H1 (cell line): ENCODE data around the gene GNA12. TPM values are rescaled to one million over a fixed set of nuclear protein-coding genes. Genes with fewer than 3 reads are reported as not detected.

Experiments
- CTCF ChIA-PET: fragments of 300-600 bp; sonication (Branson Sonifier 250); formaldehyde crosslinking; loops from one replicate; lab custom pipeline; 2021; ENCODE audit not compliant: partially characterized antibody; lab: Charles Lee
- POLR2A ChIA-PET: fragments of 300-600 bp; sonication (Branson Sonifier 250); formaldehyde crosslinking; loops from one replicate; lab custom pipeline; 2021; ENCODE audit warnings: inconsistent platforms; ENCODE audit not compliant: partially characterized antibody; lab: Charles Lee
- DNase-seq, 2 experiments: peaks; one replicate each; pipeline versions ENCODE4 v3.0.0 to v3.0.0-alpha.2; 2010 to 2022; ENCODE audit warnings: low spot score in 2 of 2, low read depth in 1 of 2, mixed read lengths in 1 of 2
- FAIRE-seq: peaks from 2 replicates; lab custom pipeline; 2011; peaks lifted over from hg19 to GRCh38; lab: Jason Lieb, UNC
- H2AFZ ChIP-seq: 2 replicates; pipeline ENCODE4 v1.8.1; 2012; ENCODE audit warnings: low read length, inconsistent platforms
- H2AK5ac ChIP-seq: 2 replicates; pipeline ENCODE4 v1.6.1; 2013; ENCODE audit warnings: low read depth, low read length
- H2BK120ac ChIP-seq: replicated peaks from 2 replicates; pipeline ENCODE3; 2013; ENCODE audit warnings: low read depth, low read length, inconsistent platforms
- H2BK12ac ChIP-seq: 2 replicates; pipeline ENCODE4 v1.6.1; 2013; ENCODE audit warnings: low read depth, low read length
- H2BK15ac ChIP-seq: 2 replicates; pipeline ENCODE4 v1.6.1; 2013; ENCODE audit warnings: low read length
- H2BK20ac ChIP-seq: 2 replicates; pipeline ENCODE4 v1.6.1; 2013; ENCODE audit warnings: low read length
- H2BK5ac ChIP-seq: 2 replicates; pipeline ENCODE4 v1.6.1; 2013; ENCODE audit warnings: low read depth, low read length
- H3K14ac ChIP-seq: 2 replicates; pipeline ENCODE4 v1.6.1; 2013; ENCODE audit warnings: inconsistent platforms; ENCODE audit not compliant: insufficient read length
- H3K18ac ChIP-seq: 2 replicates; pipeline ENCODE4 v1.6.1; 2013; ENCODE audit warnings: low read length; ENCODE audit errors: extremely low read depth
- H3K23ac ChIP-seq: 2 replicates; pipeline ENCODE4 v1.6.1; 2013; ENCODE audit warnings: inconsistent platforms; ENCODE audit not compliant: insufficient read length
- H3K23me2 ChIP-seq: 2 replicates; pipeline ENCODE4 v1.6.1; 2013; ENCODE audit warnings: low read depth, low read length
- H3K27ac ChIP-seq: 2 replicates; pipeline ENCODE4 v1.6.1; 2011; ENCODE audit warnings: low read depth, low read length, inconsistent platforms
- H3K27me3 ChIP-seq, 4 experiments: replicated peaks in 1 of 4; 1 replicate in 1 of 4; 2 replicates in 3 of 4; pipeline versions ENCODE4 v1.6.1 to v1.8.1; 2011 to 2013; ENCODE audit warnings: low read length in 3 of 4, mild to moderate bottlenecking in 3 of 4, inconsistent platforms in 2 of 4, mixed read lengths in 2 of 4, moderate library complexity in 1 of 4; ENCODE audit not compliant: control insufficient read depth in 3 of 4, insufficient read depth in 3 of 4; ENCODE audit errors: extremely low read depth in 1 of 4
- H3K36me3 ChIP-seq, 4 experiments: 2 replicates each; pipeline versions ENCODE4 v1.6.1 to v1.8.1; 2011 to 2013; ENCODE audit warnings: mild to moderate bottlenecking in 4 of 4, low read length in 3 of 4, moderate library complexity in 2 of 4, control low read depth in 1 of 4, inconsistent platforms in 1 of 4; ENCODE audit not compliant: insufficient read depth in 4 of 4, control insufficient read depth in 2 of 4
- H3K4ac ChIP-seq: replicated peaks from 2 replicates; pipeline ENCODE3; 2013; ENCODE audit warnings: low read length, low read depth, mixed read lengths, inconsistent platforms; ENCODE audit not compliant: insufficient read length
- H3K4me1 ChIP-seq, 4 experiments: replicated peaks in 1 of 4; 1 replicate in 1 of 4; 2 replicates in 3 of 4; pipeline versions ENCODE4 v1.6.1 to v1.8.1; 2011 to 2013; ENCODE audit warnings: low read length in 3 of 4, inconsistent platforms in 2 of 4, mixed read lengths in 1 of 4; ENCODE audit not compliant: insufficient read depth in 4 of 4, control insufficient read depth in 3 of 4
- H3K4me2 ChIP-seq, 2 experiments: 2 replicates each; pipeline versions ENCODE4 v1.6.1 to v1.8.1; 2011 to 2013; ENCODE audit warnings: low read depth in 2 of 2, low read length in 2 of 2, control low read depth in 1 of 2, inconsistent platforms in 1 of 2, mild to moderate bottlenecking in 1 of 2; ENCODE audit not compliant: insufficient read depth in 1 of 2
- H3K4me3 ChIP-seq, 4 experiments: fragments of 200-600, 300-600 bp in 1 of 4; sonication (generic), shearing (Covaris generic), sonication (Bioruptor Twin) in 1 of 4; 2 replicates each; pipeline versions ENCODE4 v1.5.1 to v1.8.1; 2011 to 2016; ENCODE audit warnings: low read length in 4 of 4, low read depth in 3 of 4, control low read depth in 2 of 4, inconsistent platforms in 2 of 4, mild to moderate bottlenecking in 2 of 4, mixed read lengths in 1 of 4, moderate library complexity in 1 of 4; ENCODE audit not compliant: insufficient read depth in 2 of 4; ENCODE audit errors: extremely low read depth in 1 of 4
- H3K56ac ChIP-seq: replicated peaks from 2 replicates; pipeline ENCODE3; 2013; ENCODE audit warnings: low read depth, mild to moderate bottlenecking, mixed read lengths, low read length, inconsistent platforms; ENCODE audit not compliant: insufficient read length
- H3K79me1 ChIP-seq: 2 replicates; pipeline ENCODE4 v1.6.1; 2013; ENCODE audit warnings: low read depth, low read length, control low read depth
- H3K79me2 ChIP-seq, 2 experiments: 2 replicates each; pipeline versions ENCODE4 v1.6.1 to v1.8.1; 2012 to 2013; ENCODE audit warnings: low read length in 2 of 2, mild to moderate bottlenecking in 2 of 2, inconsistent platforms in 1 of 2; ENCODE audit not compliant: insufficient read depth in 2 of 2, control insufficient read depth in 1 of 2
- H3K9ac ChIP-seq, 4 experiments: replicated peaks in 1 of 4; 1 replicate in 1 of 4; 2 replicates in 3 of 4; pipeline versions ENCODE4 v1.6.1 to v1.8.1; 2011 to 2013; ENCODE audit warnings: low read depth in 3 of 4, low read length in 3 of 4, control low read depth in 2 of 4, mild to moderate bottlenecking in 2 of 4, moderate library complexity in 2 of 4, inconsistent platforms in 1 of 4; ENCODE audit errors: extremely low read depth in 1 of 4
- H3K9me3 ChIP-seq, 2 experiments: 2 replicates each; pipeline versions ENCODE4 v1.6.1 to v1.8.1; 2012 to 2013; ENCODE audit warnings: mild to moderate bottlenecking in 2 of 2, moderate library complexity in 2 of 2, control low read depth in 1 of 2, inconsistent platforms in 1 of 2, low read depth in 1 of 2, low read length in 1 of 2, mixed read lengths in 1 of 2; ENCODE audit not compliant: insufficient read depth in 2 of 2
- H4K20me1 ChIP-seq, 2 experiments: replicated peaks in 1 of 2; 2 replicates each; pipeline versions ENCODE3 to v1.8.1; 2011 to 2013; ENCODE audit warnings: inconsistent platforms in 2 of 2, low read length in 2 of 2, mild to moderate bottlenecking in 1 of 2; ENCODE audit not compliant: insufficient read depth in 2 of 2, control insufficient read depth in 1 of 2
- H4K5ac ChIP-seq: 2 replicates; pipeline ENCODE4 v1.6.1; 2013; ENCODE audit warnings: low read length, low read depth, mixed read lengths, inconsistent platforms; ENCODE audit not compliant: insufficient read length
- H4K8ac ChIP-seq: 2 replicates; pipeline ENCODE4 v1.8.0; 2013; ENCODE audit warnings: mild to moderate bottlenecking, moderate library complexity, low read length, inconsistent platforms; ENCODE audit not compliant: insufficient read depth; ENCODE audit errors: extremely low read depth
- H4K91ac ChIP-seq: replicated peaks from 2 replicates; pipeline ENCODE3; 2013; ENCODE audit warnings: low read length, mixed read lengths, inconsistent platforms; ENCODE audit not compliant: insufficient read length
- ASH2L ChIP-seq: fragments of 200-600, 300-600 bp; sonication (generic); IDR thresholded peaks from one replicate; pipeline ENCODE4 v1.7.1; 2017; ENCODE audit warnings: low read length
- CEBPB ChIP-seq: IDR thresholded peaks from 2 replicates; pipeline ENCODE4 v1.6.1; 2012; ENCODE audit warnings: low read depth, low read length
- CREB1 ChIP-seq: IDR thresholded peaks from 2 replicates; pipeline ENCODE4 v1.6.1; 2012; ENCODE audit warnings: inconsistent platforms
- JUND ChIP-seq: IDR thresholded peaks from 2 replicates; pipeline ENCODE4 v1.6.1; 2011; ENCODE audit warnings: mild to moderate bottlenecking, improper control_type of control experiment, low read length
- POLR2AphosphoS5 ChIP-seq: IDR thresholded peaks from 2 replicates; pipeline ENCODE4 v1.6.1; 2011; ENCODE audit warnings: low read depth, low read length
- SRF ChIP-seq: IDR thresholded peaks from 2 replicates; pipeline ENCODE4 v1.6.1; 2011; ENCODE audit warnings: mild to moderate bottlenecking, low read depth, low read length, moderate library complexity
- TEAD4 ChIP-seq: IDR thresholded peaks from 2 replicates; pipeline ENCODE4 v1.6.1; 2012; ENCODE audit warnings: low read depth, low read length, inconsistent platforms, mixed read lengths
- WGBS, 2 experiments: shearing (Covaris generic) in 1 of 2; methylation state at CpG; one replicate each; pipeline versions ENCODE4 v1.1.6 to v1.1.7; 2013 to 2015; ENCODE audit warnings: low lambda C conversion rate in 2 of 2, mixed read lengths in 2 of 2, inconsistent platforms in 1 of 2, low coverage in 1 of 2, missing lambda C conversion rate in 1 of 2; ENCODE audit not compliant: insufficient replicate concordance in 2 of 2, insufficient coverage in 1 of 2, insufficient read length in 1 of 2; ENCODE audit errors: extremely low coverage in 1 of 2, missing lambda C conversion rate in 1 of 2; 5-methylcytosine and 5-hydroxymethylcytosine counted together
- polyA plus RNA-seq, 7 experiments: library from polyadenylated mRNA; depleted of rRNA in 3 of 7; stranded (reverse) in 5 of 7; unstranded in 2 of 7; fragments of >200 nt in 5 of 7; fragments of 200-250 nt in 2 of 7; gene quantifications; 1 replicate in 5 of 7; 2 replicates in 1 of 7; 4 replicates in 1 of 7; pipeline versions ENCODE4 v1.2.1 to v1.2.3, GENCODE V29; 2011 to 2013; ENCODE audit warnings: missing spikeins in 2 of 7, mixed read lengths in 2 of 7
- total RNA-seq: library from RNA; stranded (reverse); fragmentation: NEBNext Ultra II Directional; extraction: Animal tissue kit (Norgen Biotek cat#: 25700); gene quantifications from 2 replicates; pipeline ENCODE4 v1.2.1, GENCODE V29; 2021
- TF ChIP-seq, protein P1 (sequence below): IDR thresholded peaks from 2 replicates; pipeline ENCODE4 v1.6.1; 2012; ENCODE audit warnings: low read length, inconsistent platforms

GNA12 gene
- total and polyA plus RNA-seq, 2 of the 8 experiments (the other 6 are each of a cell fraction or from before 2014, with no cell fraction given), result 96.5 to 109 TPM

- Histone ChIP-seq H2BK12ac (no peak overlapping the region; the same call in 1 of the 2 replicates), H4K20me1 (peaks cover 2 to 4% of the 10 kb centered on the region in 2 experiments), H3K9me3 (no peaks in the 10 kb centered on the region), H3K27ac (no peak overlapping the region), H4K5ac (no peak overlapping the region), H2BK20ac (no peak overlapping the region), H3K18ac (no peak overlapping the region), H3K4me2 (no peak overlapping the region), H3K4me1 (no peaks in the 10 kb centered on the region; a peak in 4 of 7 replicates), H2BK15ac (no peak overlapping the region), H2BK5ac (no peak overlapping the region), H2AFZ (no peak overlapping the region), H2BK120ac (no peak overlapping the region), H3K9ac (no peak overlapping the region), H4K8ac (no peak overlapping the region), H4K91ac (no peak overlapping the region), H3K79me1 (no peaks in the 10 kb centered on the region; the same call in 1 of the 2 replicates), H3K4ac (no peak overlapping the region), H3K56ac (no peak overlapping the region), H3K23me2 (no peaks in the 10 kb centered on the region), H3K4me3 (no peak overlapping the region), H3K36me3 (peaks cover 0 to 9% (median 8%) of the 10 kb centered on the region in 4 experiments; a peak in 4 of 8 replicates), H2AK5ac (no peak overlapping the region), H3K27me3 (no peaks in the 10 kb centered on the region), H3K14ac (no peak overlapping the region), H3K79me2 (no peaks in the 10 kb centered on the region), H3K23ac (no peak overlapping the region)
- POLR2A ChIA-PET, result no interaction called here
- FAIRE-seq (no peak), DNase-seq (no peak)
- CTCF ChIA-PET, result interaction anchor here (0.6 to 11.4 kb wide), 7 partner anchors 9 to 608 kb away, joined by 3 to 125 read pairs (median 3); no protein-coding TSS in a partner anchor
- WGBS, 2 experiments, result 94% methylated on average over 11 of the region's 11 CpGs; no CpG with 5 or more reads in 1 of the 2 experiments
- TF ChIP-seq CREB1, result no peak
- TF ChIP-seq ASH2L, result no peak
- TF ChIP-seq, protein P1, sequence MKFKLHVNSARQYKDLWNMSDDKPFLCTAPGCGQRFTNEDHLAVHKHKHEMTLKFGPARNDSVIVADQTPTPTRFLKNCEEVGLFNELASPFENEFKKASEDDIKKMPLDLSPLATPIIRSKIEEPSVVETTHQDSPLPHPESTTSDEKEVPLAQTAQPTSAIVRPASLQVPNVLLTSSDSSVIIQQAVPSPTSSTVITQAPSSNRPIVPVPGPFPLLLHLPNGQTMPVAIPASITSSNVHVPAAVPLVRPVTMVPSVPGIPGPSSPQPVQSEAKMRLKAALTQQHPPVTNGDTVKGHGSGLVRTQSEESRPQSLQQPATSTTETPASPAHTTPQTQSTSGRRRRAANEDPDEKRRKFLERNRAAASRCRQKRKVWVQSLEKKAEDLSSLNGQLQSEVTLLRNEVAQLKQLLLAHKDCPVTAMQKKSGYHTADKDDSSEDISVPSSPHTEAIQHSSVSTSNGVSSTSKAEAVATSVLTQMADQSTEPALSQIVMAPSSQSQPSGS, result no peak
- no peak for TF ChIP-seq CEBPB
- TF ChIP-seq TEAD4, result no peak
- TF ChIP-seq SRF, result no peak
- TF ChIP-seq POLR2AphosphoS5, result no peak
- no peak for TF ChIP-seq JUND
These were observed 127.6 kb downstream of the GNA12 start for GRCh38 chr7:2716488-2716887.
